HepG2 (cell line): Measurements from ENCODE around the gene GHSR. TPM values are rescaled to one million over a fixed set of nuclear protein-coding genes. Genes with fewer than 3 reads are reported as not detected.

ENCODE experiments used
- ATAC-seq: fragments of 200-7000 bp; cut with Tn5 transposase; 3 replicates; pipeline ENCODE4 v1.9.1; 2020; ENCODE audit warnings: mild to moderate bottlenecking, moderate library complexity
- BruUV-seq: library from RNA; stranded (reverse); fragments of 400-500 nt; replicated peaks from 2 replicates; lab custom pipeline; 2021; lab: Mats Ljungman, UMichigan
- CTCF ChIA-PET: fragments of 300-600 bp; formaldehyde crosslinking; extraction: SDS; loops from one replicate; lab custom pipeline; 2021; ENCODE audit warnings: low total read pairs, inconsistent platforms, low intra/inter-chr PET ratio; lab: Yijun Ruan, JAX
- POLR2A ChIA-PET: fragments of 350-600 bp; sonication (Branson Sonifier 250); formaldehyde crosslinking; loops from one replicate; lab custom pipeline; 2020; ENCODE audit warnings: antibody characterized with exemption, inconsistent platforms; lab: Yijun Ruan, JAX
- DNase-seq: peaks from one replicate; pipeline ENCODE4 v3.0.0-alpha.2; 2015; ENCODE audit warnings: low spot score
- FAIRE-seq: peaks from 3 replicates; lab custom pipeline; 2011; peaks lifted over from hg19 to GRCh38; lab: Jason Lieb, UNC
- H2AFZ ChIP-seq: one replicate; pipeline ENCODE4 v1.6.1; 2011; ENCODE audit warnings: low read length, inconsistent platforms
- H3K27ac ChIP-seq: fragments of 300-600 bp; 3 replicates; pipeline ENCODE4 v1.8.0; 2011; ENCODE audit warnings: mixed run types, mild to moderate bottlenecking, mixed read lengths, low read length, inconsistent platforms; ENCODE audit not compliant: insufficient read depth; ENCODE audit errors: extremely low read length
- H3K27me3 ChIP-seq, 2 experiments: fragments of 200-600 bp in 1 of 2; 2 replicates in 1 of 2; 3 replicates in 1 of 2; pipeline versions ENCODE4 v1.6.0 to v1.8.0; 2011; ENCODE audit warnings: low read length in 2 of 2, mild to moderate bottlenecking in 2 of 2, moderate library complexity in 2 of 2, inconsistent platforms in 1 of 2; ENCODE audit not compliant: insufficient read depth in 2 of 2, control insufficient read depth in 1 of 2
- H3K36me3 ChIP-seq, 2 experiments: fragments of 200-600 bp in 1 of 2; replicated peaks in 1 of 2; 2 replicates in 1 of 2; 3 replicates in 1 of 2; pipeline versions ENCODE4 v1.5.1 to v1.8.0; 2011; ENCODE audit warnings: low read length in 2 of 2, inconsistent platforms in 1 of 2; ENCODE audit not compliant: insufficient read depth in 2 of 2, control insufficient read depth in 1 of 2
- H3K4me1 ChIP-seq: 2 replicates; pipeline ENCODE4 v1.5.1; 2012; ENCODE audit warnings: low read length, inconsistent platforms; ENCODE audit not compliant: insufficient read depth
- H3K4me2 ChIP-seq: 2 replicates; pipeline ENCODE4 v1.6.0; 2011; ENCODE audit warnings: low read depth, low read length, inconsistent platforms
- H3K4me3 ChIP-seq, 3 experiments: fragments of 200-600 bp in 1 of 3; sonication (generic), shearing (Covaris generic) in 1 of 3; replicated peaks in 1 of 3; 2 replicates each; pipeline ENCODE4 v1.5.1; 2011 to 2016; ENCODE audit warnings: low read length in 3 of 3, inconsistent platforms in 2 of 3, low read depth in 2 of 3, mild to moderate bottlenecking in 2 of 3, control low read depth in 1 of 3, mixed read lengths in 1 of 3; ENCODE audit not compliant: insufficient read depth in 1 of 3
- H3K79me2 ChIP-seq: one replicate; pipeline ENCODE4 v1.6.1; 2011; ENCODE audit warnings: low read length, inconsistent platforms; ENCODE audit not compliant: insufficient read depth
- H3K9ac ChIP-seq: 2 replicates; pipeline ENCODE4 v1.6.0; 2011; ENCODE audit warnings: mild to moderate bottlenecking, low read depth, low read length, inconsistent platforms; ENCODE audit not compliant: insufficient read depth
- H3K9me3 ChIP-seq: 2 replicates; pipeline ENCODE4 v1.5.1; 2012; ENCODE audit warnings: mild to moderate bottlenecking, low read length
- H4K20me1 ChIP-seq: 2 replicates; pipeline ENCODE4 v1.6.0; 2011; ENCODE audit warnings: inconsistent platforms, mild to moderate bottlenecking, low read length, moderate library complexity; ENCODE audit not compliant: insufficient read depth
- MAFF ChIP-seq: IDR thresholded peaks from 2 replicates; pipeline ENCODE4 v1.6.1; 2011; ENCODE audit warnings: low read depth, low read length, improper control_type of control experiment
- MAFK ChIP-seq, 2 experiments: IDR thresholded peaks in 1 of 2; conservative IDR thresholded peaks in 1 of 2; 2 replicates each; pipeline ENCODE4 v1.6.1; 2011; ENCODE audit warnings: improper control_type of control experiment in 2 of 2, low read length in 2 of 2
- THYN1 ChIP-seq: sonication (generic); formaldehyde crosslinking; IDR thresholded peaks from 2 replicates; pipeline ENCODE4 v1.8.1; 2023; ENCODE audit warnings: low read depth, mild to moderate bottlenecking, moderate library complexity, missing genetic modification reagents, borderline replicate concordance
- ZNF260 ChIP-seq: sonication (generic); formaldehyde crosslinking; IDR thresholded peaks from 2 replicates; pipeline ENCODE4 v1.4.0; 2020; ENCODE audit warnings: missing genetic modification reagents, low read depth, mild to moderate bottlenecking, borderline replicate concordance
- ZNF574 ChIP-seq: sonication (generic); formaldehyde crosslinking; IDR thresholded peaks from 2 replicates; pipeline ENCODE4 v1.4.0; 2020; ENCODE audit warnings: missing genetic modification reagents
- ZNF703 ChIP-seq: sonication (generic); formaldehyde crosslinking; IDR thresholded peaks from 2 replicates; pipeline ENCODE4 v1.5.1; 2020; ENCODE audit warnings: missing genetic modification reagents, mild to moderate bottlenecking, moderate library complexity, borderline replicate concordance
- WGBS: methylation state at CpG from one replicate; pipeline ENCODE4 v1.1.6; 2017; ENCODE audit warnings: low lambda C conversion rate; 5-methylcytosine and 5-hydroxymethylcytosine counted together
- in situ Hi-C: cut with HindIII; loops from 2 replicates; pipeline ENCODE4 v1.10.0; 2017; ENCODE audit warnings: low pct_unique_long_range_greater_than_20kb; ENCODE audit not compliant: extremely low pct_ligation_motif_present
- intact Hi-C: fragments of 100-400 bp; cut with micrococcal nuclease; formaldehyde crosslinking; loops from one replicate; pipeline ENCODE4 v1.10.0; 2022; ENCODE audit not compliant: unreplicated experiment
- polyA plus RNA-seq, 8 experiments: library from polyadenylated mRNA; depleted of rRNA in 3 of 8; stranded (reverse) in 7 of 8; unstranded in 1 of 8; fragments of >200 nt; fragmentation: Illumina TruSeq in 4 of 8; extraction: Trizol in 4 of 8; gene quantifications; 2 replicates each; pipeline versions ENCODE4 v1.2.1 to v1.2.3, GENCODE V29; 2011 to 2016; ENCODE audit warnings: low read depth in 4 of 8, missing spikeins in 1 of 8, mixed read lengths in 1 of 8; ENCODE audit not compliant: insufficient read depth in 1 of 8
- total RNA-seq, 5 experiments: library from RNA; depleted of rRNA; stranded (reverse); fragments of >200 nt; fragmentation: Illumina TruSeq; extraction: Trizol; gene quantifications; 2 replicates each; pipeline ENCODE4 v1.2.3, GENCODE V29; 2016; ENCODE audit warnings: low read depth in 1 of 5

The GHSR gene
- total and polyA plus RNA-seq, 2 of the 13 experiments (the other 11 are each of a cell fraction or from before 2014, with no cell fraction given): not detected

GRCh38 chr3:172456404-172456803, 8.1 kb upstream of the GHSR start:
- FAIRE-seq (no peak), ATAC-seq (no peak), DNase-seq (no peak)
- Histone ChIP-seq H3K36me3 (no peaks in the 10 kb centered on the region), H3K27me3 (peaks cover 0 to 5% of the 10 kb centered on the region in 2 experiments; a peak in 3 of 5 replicates), H3K27ac (no peak overlapping the region), H3K79me2 (no peaks in the 10 kb centered on the region), H3K9me3 (no peaks in the 10 kb centered on the region), H3K4me1 (no peaks in the 10 kb centered on the region), H4K20me1 (no peaks in the 10 kb centered on the region)
- in situ Hi-C loops (no loop called here), intact Hi-C loops (no loop called here)
- TF ChIP-seq THYN1 (CRISPR knock-in tag) (no peak), MAFK (conservative IDR thresholded peaks at IDR 0.05 in 1 of 2, IDR thresholded peaks at IDR 0.05 in 1 of 2; ENCODE audit: low read length in 2 of 2) (peak in 1 of 2 experiments; percentile 27; a peak in 1 of 4 replicates), ZNF703 (CRISPR knock-in tag) (no peak), ZNF260 (CRISPR knock-in tag) (no peak), ZNF574 (no peak), MAFF (peak; percentile 40; the same call in 1 of the 2 replicates)
- TF ChIP-seq, all 625 proteins: peak for 2
- Histone ChIP-seq H2AFZ (no peak overlapping the region), H3K9ac (no peak overlapping the region), H3K4me2 (no peak overlapping the region), H3K4me3 (no peak overlapping the region)
- BruUV-seq: no TSS peak
- 27% methylated on average over 3 of the region's 3 CpGs for WGBS
- ChIA-PET POLR2A (no interaction called here), CTCF (no interaction called here)
